ENCODE data around the gene RETSAT.
"Not testable (repeated sequence)": the region's sequence is repeated elsewhere in the genome, so short reads cannot be mapped to it uniquely, and the experiment has no call there.

RETSAT gene

DNA sequence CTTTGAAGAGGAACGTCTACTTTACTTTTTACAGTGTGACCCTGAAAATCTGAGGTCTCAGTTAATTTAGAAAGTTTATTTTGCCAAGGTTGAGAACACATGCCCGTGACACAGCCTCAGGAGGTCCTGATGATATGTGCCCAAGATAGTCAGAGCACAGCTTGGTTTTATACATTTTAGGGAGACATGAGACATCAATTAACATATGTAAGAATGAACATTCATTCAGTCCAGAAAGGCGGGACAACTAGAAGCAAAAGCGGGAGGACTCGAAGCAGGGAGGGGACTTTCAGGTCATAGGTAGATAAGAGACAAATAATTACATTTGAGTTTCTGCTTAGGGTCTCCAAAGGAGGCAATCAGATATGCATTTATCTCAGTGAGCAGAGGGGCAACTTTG lies 23.9 kb upstream of the RETSAT start:
- TF ChIP-seq, protein P1, sequence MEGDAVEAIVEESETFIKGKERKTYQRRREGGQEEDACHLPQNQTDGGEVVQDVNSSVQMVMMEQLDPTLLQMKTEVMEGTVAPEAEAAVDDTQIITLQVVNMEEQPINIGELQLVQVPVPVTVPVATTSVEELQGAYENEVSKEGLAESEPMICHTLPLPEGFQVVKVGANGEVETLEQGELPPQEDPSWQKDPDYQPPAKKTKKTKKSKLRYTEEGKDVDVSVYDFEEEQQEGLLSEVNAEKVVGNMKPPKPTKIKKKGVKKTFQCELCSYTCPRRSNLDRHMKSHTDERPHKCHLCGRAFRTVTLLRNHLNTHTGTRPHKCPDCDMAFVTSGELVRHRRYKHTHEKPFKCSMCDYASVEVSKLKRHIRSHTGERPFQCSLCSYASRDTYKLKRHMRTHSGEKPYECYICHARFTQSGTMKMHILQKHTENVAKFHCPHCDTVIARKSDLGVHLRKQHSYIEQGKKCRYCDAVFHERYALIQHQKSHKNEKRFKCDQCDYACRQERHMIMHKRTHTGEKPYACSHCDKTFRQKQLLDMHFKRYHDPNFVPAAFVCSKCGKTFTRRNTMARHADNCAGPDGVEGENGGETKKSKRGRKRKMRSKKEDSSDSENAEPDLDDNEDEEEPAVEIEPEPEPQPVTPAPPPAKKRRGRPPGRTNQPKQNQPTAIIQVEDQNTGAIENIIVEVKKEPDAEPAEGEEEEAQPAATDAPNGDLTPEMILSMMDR (IDR thresholded peaks at IDR 0.05): no peak
- no peak for TF ChIP-seq ZFX (IDR thresholded peaks at IDR 0.05; ENCODE audit: borderline replicate concordance)
- H3K27ac ChIP-seq: no peak overlapping the region

DNA sequence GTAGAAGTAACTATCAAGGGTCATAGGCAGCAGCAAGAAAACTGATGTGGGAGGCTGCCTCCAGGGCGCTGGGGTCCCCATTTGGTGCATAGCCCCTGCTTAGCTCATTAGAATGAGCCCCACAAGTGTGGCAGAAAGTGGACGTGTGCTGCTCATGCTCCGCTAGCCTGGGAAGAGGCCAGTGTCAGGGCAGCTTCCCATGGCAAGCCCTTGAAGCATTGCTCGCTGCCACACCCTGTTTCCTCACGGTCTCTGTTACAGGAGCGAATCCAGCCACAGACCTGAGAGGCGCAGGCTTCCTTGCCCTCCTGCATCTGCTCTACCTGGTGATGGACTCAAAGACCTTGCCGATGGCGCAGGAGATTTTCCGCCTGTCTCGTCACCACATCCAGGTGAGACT lies 22.8 kb upstream of the RETSAT start:
- H3K27ac ChIP-seq: no peak overlapping the region
- TF ChIP-seq, protein P1 (IDR thresholded peaks at IDR 0.05): no peak
- TF ChIP-seq ZFX (IDR thresholded peaks at IDR 0.05; ENCODE audit: borderline replicate concordance): no peak

DNA sequence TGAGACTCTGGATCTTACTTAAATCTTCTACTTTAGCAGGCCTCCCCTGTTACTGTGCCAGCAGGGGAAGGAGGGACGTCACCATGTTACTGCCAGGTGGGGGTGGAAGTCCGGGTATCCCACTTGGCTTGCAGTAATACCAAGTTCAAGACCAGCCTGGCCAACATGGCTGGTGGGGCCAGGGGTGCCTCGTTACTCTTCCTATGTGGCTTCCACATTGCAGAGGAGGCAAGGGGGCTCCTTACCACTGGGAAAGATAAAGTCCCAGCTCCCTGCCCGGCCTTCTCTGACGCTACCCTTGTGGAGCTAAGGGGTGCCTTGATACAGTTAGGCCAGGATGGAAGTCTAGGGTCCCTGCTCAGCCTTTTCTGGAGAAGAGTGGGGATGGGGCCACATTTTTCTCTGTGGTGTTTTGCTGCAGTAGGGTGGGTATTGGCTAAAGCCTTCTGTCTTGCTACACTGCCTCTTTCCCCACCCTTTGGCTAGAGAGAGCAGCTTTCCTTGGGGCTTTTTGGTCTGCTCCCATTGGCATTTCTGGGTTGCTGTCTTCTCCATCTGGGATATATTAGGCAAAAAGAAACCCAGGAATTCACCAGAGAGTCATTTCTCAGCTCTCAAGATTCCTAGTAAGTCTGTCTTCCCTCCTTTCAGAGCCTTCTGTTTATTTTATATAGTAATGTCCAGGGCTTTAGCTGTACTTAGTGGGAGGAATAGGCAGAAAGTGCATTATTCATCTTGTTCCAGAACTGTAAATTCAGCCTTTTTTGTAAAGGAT lies 22.1 kb upstream of the RETSAT start:
- TF ChIP-seq ZFX (IDR thresholded peaks at IDR 0.05; ENCODE audit: borderline replicate concordance): no peak
- TF ChIP-seq, protein P1 (IDR thresholded peaks at IDR 0.05): no peak
- H3K27ac ChIP-seq: no peak overlapping the region

DNA sequence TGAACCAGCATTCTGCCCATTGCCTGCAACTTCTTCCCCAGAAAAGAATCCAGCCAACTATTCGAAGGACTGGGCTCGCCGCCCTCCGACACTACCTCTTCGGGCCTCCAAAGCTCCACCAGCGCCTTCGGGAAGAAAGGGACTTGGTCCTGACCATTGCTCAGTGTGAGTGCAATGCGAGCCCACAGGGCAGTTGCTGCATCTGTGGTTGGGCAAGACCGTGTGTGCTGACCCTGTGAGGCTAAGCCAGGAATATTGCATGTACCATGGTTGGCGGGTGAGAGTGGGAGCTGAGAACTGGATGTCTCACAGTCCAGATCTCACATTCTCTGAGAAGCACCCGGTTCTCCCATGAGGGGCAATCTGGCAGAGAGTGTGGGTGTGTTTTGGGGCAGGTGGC lies 16.7 kb upstream of the RETSAT start:
- H3K27ac ChIP-seq: no peak overlapping the region
- TF ChIP-seq ZFX (IDR thresholded peaks at IDR 0.05; ENCODE audit: borderline replicate concordance): no peak
- TF ChIP-seq, protein P1 (IDR thresholded peaks at IDR 0.05): no peak

DNA sequence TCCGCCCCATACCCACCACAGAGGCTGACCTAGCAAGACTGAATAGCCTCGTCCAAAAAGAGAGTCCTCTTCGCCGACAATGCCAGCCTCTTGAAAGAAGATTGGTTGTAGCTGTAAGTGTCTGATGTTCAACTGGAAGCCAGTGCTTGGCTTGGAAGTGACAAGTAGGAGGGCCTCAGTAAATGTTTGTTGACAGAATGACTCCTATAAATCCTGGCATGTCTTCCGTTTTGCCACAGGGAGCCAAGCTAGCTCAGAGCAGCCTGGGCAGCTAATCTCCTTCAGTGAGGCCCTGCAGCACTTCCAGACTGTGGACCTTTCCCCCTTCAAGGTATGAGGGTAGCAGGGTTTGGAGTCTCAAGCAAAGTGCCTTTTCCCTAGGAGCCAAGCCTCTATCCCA lies 15.2 kb upstream of the RETSAT start:
- TF ChIP-seq ZFX (IDR thresholded peaks at IDR 0.05; ENCODE audit: borderline replicate concordance): no peak
- TF ChIP-seq, protein P1 (IDR thresholded peaks at IDR 0.05): no peak
- peak overlapping the region; percentile 61 for H3K27ac ChIP-seq

DNA sequence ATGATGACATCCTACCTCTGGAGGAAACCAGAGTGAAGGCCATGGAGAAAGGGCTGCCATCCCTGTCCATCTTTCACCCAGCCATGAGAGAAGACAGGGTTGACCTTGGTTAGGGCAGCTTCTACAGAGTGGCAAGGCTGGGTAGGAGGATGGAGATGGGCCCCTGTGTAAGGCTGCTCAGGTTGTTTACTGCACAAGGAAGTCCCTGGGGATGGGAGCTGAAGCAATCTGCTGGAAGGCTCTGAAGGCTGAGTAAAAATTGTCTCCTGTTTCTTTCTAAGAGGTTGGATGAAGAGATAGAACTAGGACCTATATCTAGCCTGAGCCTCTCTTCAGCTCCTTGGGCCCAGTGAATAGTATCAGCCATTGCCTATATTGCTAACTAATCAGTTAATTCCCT lies 14.6 kb upstream of the RETSAT start:
- H3K27ac ChIP-seq: peak overlapping the region; percentile 61
- TF ChIP-seq, protein P1 (IDR thresholded peaks at IDR 0.05): no peak
- no peak for TF ChIP-seq ZFX (IDR thresholded peaks at IDR 0.05; ENCODE audit: borderline replicate concordance)

DNA sequence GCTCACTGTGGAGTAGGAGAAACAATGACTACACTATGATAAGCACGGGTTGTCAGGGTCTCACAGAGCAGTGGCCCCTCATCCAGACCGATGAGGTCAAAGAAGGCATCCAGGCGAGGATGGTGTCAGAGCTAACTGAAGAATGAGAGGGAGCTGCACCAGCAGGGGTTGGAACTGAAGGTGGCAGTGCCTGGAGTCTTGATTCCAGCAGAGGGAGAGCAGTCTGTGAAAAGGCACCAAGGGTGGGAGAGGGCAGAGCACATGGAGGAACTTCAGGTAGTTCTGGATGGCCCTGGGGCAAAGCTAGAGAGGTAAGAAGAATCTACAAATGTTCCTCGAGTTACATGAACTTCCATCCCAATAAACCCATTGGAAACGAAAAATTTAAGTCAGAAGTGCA lies 12.9 kb upstream of the RETSAT start:
- TF ChIP-seq, protein P1 (IDR thresholded peaks at IDR 0.05): no peak
- TF ChIP-seq ZFX (IDR thresholded peaks at IDR 0.05; ENCODE audit: borderline replicate concordance): no peak

DNA sequence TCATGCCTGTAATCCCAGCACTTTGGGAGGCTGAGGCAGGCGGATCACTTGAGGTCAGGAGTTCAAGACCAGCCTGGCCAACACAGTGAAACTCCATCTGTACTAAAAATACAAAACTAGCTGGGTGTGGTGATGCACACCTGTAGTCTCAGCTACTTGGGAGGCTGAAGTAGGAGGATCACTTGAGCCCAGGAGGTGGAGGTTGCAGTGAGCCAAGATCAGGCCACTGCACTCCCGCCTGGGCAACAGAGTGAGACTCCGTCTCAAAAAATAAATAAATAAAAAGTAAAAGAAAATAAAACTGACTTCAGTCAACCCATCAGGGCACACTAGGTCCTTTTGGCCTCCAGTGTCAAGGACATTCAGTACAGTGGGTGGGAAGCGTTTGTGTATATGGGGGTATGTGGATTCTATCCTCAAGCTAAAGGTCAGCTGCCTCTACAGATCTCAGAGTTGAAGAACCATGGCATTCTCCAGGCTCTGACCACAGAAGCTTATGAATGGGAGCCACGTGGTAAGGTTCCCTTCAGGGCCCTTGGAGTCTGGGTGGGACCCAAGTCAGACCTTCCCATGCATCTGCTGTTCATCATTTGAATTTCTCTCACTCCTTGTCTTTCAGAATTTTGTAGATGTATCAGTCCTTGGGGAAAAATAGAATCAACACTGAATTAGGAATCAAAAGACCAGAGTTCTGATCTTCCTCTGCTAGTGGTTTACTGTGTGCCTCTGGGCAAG lies 8.5 kb upstream of the RETSAT start:
- H3K27ac ChIP-seq: not testable (repeated sequence)

More for the DNA sequence above, 12.9 kb upstream of the RETSAT start:
- H3K27ac ChIP-seq: no peak overlapping the region
